ENCODE data around the gene SPEM3. TPM values are rescaled to one million over a fixed set of nuclear protein-coding genes. Genes with fewer than 3 reads are reported as not detected.

SPEM3 gene
- total and polyA plus RNA-seq, 10 of the 15 experiments (the other 5 are each of a cell fraction or from before 2014, with no cell fraction given): not detected

GRCh38 chr17:7419819-7420610 is 8.6 kb upstream of the SPEM3 start, which contains the start of gene SPEM1:
TSS of gene SPEM1 (plus strand) at chr17:7420324. CDS start at chr17:7420385, 61 bp downstream.
- Histone ChIP-seq H3K27me3 (replicated peaks in 1 of 2; ENCODE audit: control insufficient read depth in 2 of 2, insufficient read depth in 2 of 2, low read length in 1 of 2) (no peaks in the 10 kb centered on the region; a peak in 1 of 4 replicates), H3K79me2 (ENCODE audit: control insufficient read depth, insufficient read depth, low read length) (no peaks in the 10 kb centered on the region), H3K4me2 (ENCODE audit: control insufficient read depth, insufficient read depth) (no peak within 1 kb of the TSS), H2AFZ (ENCODE audit: control insufficient read depth, low read depth, low read length) (no peak within 1 kb of the TSS), H3K36me3 (ENCODE audit: control insufficient read depth in 2 of 2, insufficient read depth in 2 of 2, low read length in 1 of 2) (no peaks in the 10 kb centered on the region), H3K9me3 (replicated peaks; ENCODE audit: control insufficient read depth, insufficient read depth, low read length) (no peaks in the 10 kb centered on the region), H3K9ac (ENCODE audit: control insufficient read depth, insufficient read depth, low read length) (no peak within 1 kb of the TSS), H3K27ac (ENCODE audit: control insufficient read depth, insufficient read depth) (no peak within 1 kb of the TSS), H3K4me1 (ENCODE audit: control insufficient read depth, insufficient read depth, low read length) (no peaks in the 10 kb centered on the region), H3K4me3 (no peak within 1 kb of the TSS), H4K20me1 (ENCODE audit: control insufficient read depth, insufficient read depth) (no peaks in the 10 kb centered on the region)
- ChIA-PET RAD21 (ENCODE audit: unreplicated experiment) (no interaction called here), POLR2A (no interaction called here), CTCF (no interaction called here), SMC1A (ENCODE audit: uncharacterized antibody, unreplicated experiment) (no interaction called here)
- DNase-seq (ENCODE audit: low read depth, low spot score) (no peak), FAIRE-seq (no peak), ATAC-seq (no peak)
- intact Hi-C loops (cut with micrococcal nuclease; ENCODE audit: unreplicated experiment): no loop called here
- in situ Hi-C loops (cut with MboI): no loop called here
- TF ChIP-seq MAX (IDR thresholded peaks at IDR 0.05; ENCODE audit: low read depth, low read length): no peak
- no peak for TF ChIP-seq PAX5 (IDR thresholded peaks at IDR 0.05; ENCODE audit: borderline replicate concordance, low read depth, low read length)
- no peak for TF ChIP-seq MTA2 (IDR thresholded peaks at IDR 0.05; ENCODE audit: low read depth)
- TF ChIP-seq RELA (IDR thresholded peaks at IDR 0.05; ENCODE audit: borderline replicate concordance, partially characterized antibody): no peak
- no peak for TF ChIP-seq ZNF24 (IDR thresholded peaks at IDR 0.05)
- no peak for TF ChIP-seq CEBPB (IDR thresholded peaks at IDR 0.05; ENCODE audit: borderline replicate concordance in 1 of 2, low read depth in 2 of 2, low read length in 2 of 2)
- no peak for TF ChIP-seq SMARCA5 (IDR thresholded peaks at IDR 0.05)
- TF ChIP-seq RAD21 (IDR thresholded peaks at IDR 0.05; ENCODE audit: insufficient read depth, low read depth, low read length): no peak
- TF ChIP-seq KDM1A (IDR thresholded peaks at IDR 0.05; ENCODE audit: borderline replicate concordance): no peak
- TF ChIP-seq ZBTB40 (IDR thresholded peaks at IDR 0.05; ENCODE audit: borderline replicate concordance): no peak
- no peak for TF ChIP-seq SREBF1 (IDR thresholded peaks at IDR 0.05; ENCODE audit: low read length)
- no peak for TF ChIP-seq STAT1 (conservative IDR thresholded peaks at IDR 0.05)
- TF ChIP-seq BRCA1 (IDR thresholded peaks at IDR 0.05; ENCODE audit: low read depth, low read length): no peak
- TF ChIP-seq IKZF2 (IDR thresholded peaks at IDR 0.05): no peak
- TF ChIP-seq IRF3 (IDR thresholded peaks at IDR 0.05): no peak
- BruUV-seq (replicated peaks): no TSS peak
- 28% methylated on average over 17 of the region's 17 CpGs for WGBS (ENCODE audit: insufficient coverage, insufficient replicate concordance, low lambda C conversion rate, missing lambda C conversion rate)

Data from GM12878 (cell line).